Peyer's patch (tissue), 4 donors: ENCODE measurements around the gene PLEKHM3.

Experiments used
- POLR2A ChIP-seq, 2 donors: fragments of 450-650 bp; IDR thresholded peaks; one replicate each; pipeline ENCODE4 v1.5.1; 2017; ENCODE audit warnings: antibody characterized with exemption in 2 of 2, mild to moderate bottlenecking in 2 of 2, moderate library complexity in 2 of 2
- TF ChIP-seq, protein P1 (sequence below), 6 experiments: fragments of 450-650 bp in 4 of 6; fragments of 200-600 bp in 2 of 6; sonication (generic) in 1 of 6; IDR thresholded peaks; one replicate each; pipeline ENCODE4 v1.5.1; 2017 to 2019; ENCODE audit warnings: antibody characterized with exemption in 6 of 6, mild to moderate bottlenecking in 3 of 6, moderate library complexity in 1 of 6

DNA sequence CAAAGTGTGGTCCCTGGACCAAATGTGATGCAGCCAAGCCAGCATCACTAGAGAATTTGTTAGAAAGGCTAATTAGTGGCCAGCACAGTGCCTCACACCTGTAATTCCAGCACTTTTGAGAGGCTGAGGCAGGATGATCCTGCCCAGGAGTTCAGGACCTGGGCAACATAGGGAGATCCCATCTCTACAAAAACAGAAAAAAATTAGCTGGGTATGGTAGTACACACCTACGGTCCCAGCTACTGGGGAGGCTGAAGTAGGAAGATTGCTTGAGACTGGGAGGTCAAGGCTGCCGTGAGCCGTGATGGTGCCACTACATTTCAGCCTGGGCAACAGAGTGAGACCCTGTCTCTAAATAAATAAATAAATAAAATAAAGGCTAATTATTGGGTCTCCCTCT, 185.8 kb downstream of the PLEKHM3 start:
- TF ChIP-seq POLR2A (IDR thresholded peaks at IDR 0.05): no peak
- TF ChIP-seq, protein P1, sequence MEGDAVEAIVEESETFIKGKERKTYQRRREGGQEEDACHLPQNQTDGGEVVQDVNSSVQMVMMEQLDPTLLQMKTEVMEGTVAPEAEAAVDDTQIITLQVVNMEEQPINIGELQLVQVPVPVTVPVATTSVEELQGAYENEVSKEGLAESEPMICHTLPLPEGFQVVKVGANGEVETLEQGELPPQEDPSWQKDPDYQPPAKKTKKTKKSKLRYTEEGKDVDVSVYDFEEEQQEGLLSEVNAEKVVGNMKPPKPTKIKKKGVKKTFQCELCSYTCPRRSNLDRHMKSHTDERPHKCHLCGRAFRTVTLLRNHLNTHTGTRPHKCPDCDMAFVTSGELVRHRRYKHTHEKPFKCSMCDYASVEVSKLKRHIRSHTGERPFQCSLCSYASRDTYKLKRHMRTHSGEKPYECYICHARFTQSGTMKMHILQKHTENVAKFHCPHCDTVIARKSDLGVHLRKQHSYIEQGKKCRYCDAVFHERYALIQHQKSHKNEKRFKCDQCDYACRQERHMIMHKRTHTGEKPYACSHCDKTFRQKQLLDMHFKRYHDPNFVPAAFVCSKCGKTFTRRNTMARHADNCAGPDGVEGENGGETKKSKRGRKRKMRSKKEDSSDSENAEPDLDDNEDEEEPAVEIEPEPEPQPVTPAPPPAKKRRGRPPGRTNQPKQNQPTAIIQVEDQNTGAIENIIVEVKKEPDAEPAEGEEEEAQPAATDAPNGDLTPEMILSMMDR (IDR thresholded peaks at IDR 0.05): no peak
